Sigmoid colon (tissue), 7 donors: ENCODE data around the gene DUSP11. TPM values are rescaled to one million over a fixed set of nuclear protein-coding genes. Genes with fewer than 3 reads are reported as not detected.

ENCODE experiments used
- DNase-seq: peaks from one replicate; pipeline ENCODE4 v3.0.0-alpha.2; 2019
- H3K27ac ChIP-seq, 4 donors: fragments of 200-600 bp; sonication (generic); one replicate each; pipeline ENCODE4 v1.5.1; 2016 to 2019; ENCODE audit warnings: mild to moderate bottlenecking in 1 of 4
- H3K27me3 ChIP-seq, 3 donors: fragments of 200-600 bp; sonication (generic); one replicate each; pipeline ENCODE4 v1.5.1; 2019; ENCODE audit warnings: mild to moderate bottlenecking in 1 of 3
- H3K36me3 ChIP-seq, 4 donors: fragments of 200-600 bp; sonication (generic); one replicate each; pipeline ENCODE4 v1.5.1; 2016 to 2019
- H3K4me1 ChIP-seq, 4 donors: fragments of 200-600 bp; sonication (generic); one replicate each; pipeline ENCODE4 v1.5.1; 2017 to 2019
- H3K4me3 ChIP-seq, 4 donors: fragments of 200-600 bp; sonication (generic); one replicate each; pipeline ENCODE4 v1.5.1; 2017 to 2019; ENCODE audit warnings: mild to moderate bottlenecking in 2 of 4, moderate library complexity in 1 of 4
- H3K9me3 ChIP-seq, 4 donors: fragments of 200-600 bp in 3 of 4; sonication (generic) in 3 of 4; one replicate each; pipeline versions ENCODE4 v1.5.1 to v1.6.1; 2013 to 2019
- CTCF ChIP-seq, 4 experiments: fragments of 450-650 bp in 3 of 4; fragments of 200-600 bp in 1 of 4; IDR thresholded peaks; one replicate each; pipeline ENCODE4 v1.5.1; 2016 to 2019; ENCODE audit warnings: antibody characterized with exemption in 4 of 4, mild to moderate bottlenecking in 3 of 4, moderate library complexity in 2 of 4
- EP300 ChIP-seq, 4 donors: sonication (generic); formaldehyde crosslinking; IDR thresholded peaks; one replicate each; pipeline ENCODE4 v1.6.1; 2017; ENCODE audit warnings: antibody characterized with exemption in 4 of 4
- POLR2A ChIP-seq, 2 donors: fragments of 450-650 bp; IDR thresholded peaks; one replicate each; pipeline ENCODE4 v1.6.1; 2016; ENCODE audit warnings: antibody characterized with exemption in 2 of 2, mild to moderate bottlenecking in 2 of 2, moderate library complexity in 2 of 2
- POLR2AphosphoS5 ChIP-seq, 4 donors: sonication (generic); formaldehyde crosslinking; IDR thresholded peaks; one replicate each; pipeline ENCODE4 v1.6.1; 2017; ENCODE audit warnings: antibody characterized with exemption in 4 of 4
- WGBS, 2 donors: extraction: QIAGEN DNeasy Blood & Tissue Kit; methylation state at CpG; one replicate each; pipeline ENCODE4 v1.1.7; 2013; 5-methylcytosine and 5-hydroxymethylcytosine counted together
- intact Hi-C: fragments of 100-400 bp; cut with DNase I; formaldehyde crosslinking; loops from one replicate; pipeline ENCODE4 v1.15.1; 2023
- polyA plus RNA-seq, 3 donors: library from polyadenylated mRNA; stranded (reverse); fragments of 200-250 nt; gene quantifications; one replicate each; pipeline ENCODE4 v1.2.3, GENCODE V29; 2013
- total RNA-seq, 4 donors: library from RNA; depleted of rRNA; stranded (reverse); fragments of >200 nt; gene quantifications; one replicate each; pipeline ENCODE4 v1.1.0, GENCODE V29; 2016
- donor health status: healthy with polysubstance abuse.
- donor health status: Bipolar disorder and iron deficiency.
- donor health status: healthy.

Gene DUSP11
- total and polyA plus RNA-seq, 7 donors, result 12.9 to 34.7 (median 25.3) TPM

GRCh38 chr2:73749314-73749713, 30.6 kb downstream of the DUSP11 start:
- Histone ChIP-seq H3K4me1 (no peaks in the 10 kb centered on the region), H3K9me3 (no peaks in the 10 kb centered on the region), H3K27me3 (no peaks in the 10 kb centered on the region), H3K36me3 (peaks cover 3 to 66% (median 13%) of the 10 kb centered on the region in 4 donors), H3K27ac (no peak overlapping the region), H3K4me3 (no peak overlapping the region)
- TF ChIP-seq CTCF (IDR thresholded peaks at IDR 0.05) (no peak), EP300 (IDR thresholded peaks at IDR 0.05) (no peak), POLR2A (IDR thresholded peaks at IDR 0.05) (no peak), POLR2AphosphoS5 (IDR thresholded peaks at IDR 0.05) (no peak)
- intact Hi-C loops, result no loop called here
- no peak for DNase-seq
- WGBS, 2 donors, result 94 to 97% methylated on average over 2 of the region's 2 CpGs

- Histone ChIP-seq H3K27ac (no peak overlapping the region), H3K36me3 (peaks cover 3 to 47% (median 13%) of the 10 kb centered on the region in 4 donors), H3K4me3 (no peak overlapping the region), H3K9me3 (no peaks in the 10 kb centered on the region), H3K27me3 (no peaks in the 10 kb centered on the region), H3K4me1 (no peaks in the 10 kb centered on the region)
- no peak for DNase-seq
- WGBS, 2 donors, result 93 to 97% methylated on average over 3 of the region's 3 CpGs
- intact Hi-C loops, result no loop called here
- TF ChIP-seq POLR2AphosphoS5 (IDR thresholded peaks at IDR 0.05) (no peak), CTCF (IDR thresholded peaks at IDR 0.05) (no peak)
These were observed 33.1 kb downstream of the DUSP11 start for GRCh38 chr2:73746877-73747208.

GRCh38 chr2:73746015-73746876, 33.7 kb downstream of the DUSP11 start:
- Histone ChIP-seq H3K27ac (no peak overlapping the region), H3K4me3 (no peak overlapping the region), H3K27me3 (no peaks in the 10 kb centered on the region), H3K36me3 (peaks cover 3 to 48% (median 13%) of the 10 kb centered on the region in 4 donors), H3K9me3 (no peaks in the 10 kb centered on the region), H3K4me1 (no peaks in the 10 kb centered on the region)
- intact Hi-C loops, result no loop called here
- TF ChIP-seq CTCF (IDR thresholded peaks at IDR 0.05) (no peak), POLR2A (IDR thresholded peaks at IDR 0.05) (no peak), EP300 (IDR thresholded peaks at IDR 0.05) (no peak), POLR2AphosphoS5 (IDR thresholded peaks at IDR 0.05) (no peak)
- no peak for DNase-seq
- WGBS, 2 donors, result 91 to 96% methylated on average over 11 of the region's 11 CpGs

- H3K27ac ChIP-seq, result no peak overlapping the region
- peaks cover 0 to 24% (median 5%) of the 10 kb centered on the region in 4 donors for H3K36me3 ChIP-seq
- TF ChIP-seq EP300 (IDR thresholded peaks at IDR 0.05) (no peak), POLR2A (IDR thresholded peaks at IDR 0.05) (no peak), CTCF (IDR thresholded peaks at IDR 0.05) (no peak), POLR2AphosphoS5 (IDR thresholded peaks at IDR 0.05) (no peak)
- H3K4me1 ChIP-seq, result peaks cover 0 to 19% (median 12%) of the 10 kb centered on the region in 4 donors
- no peaks in the 10 kb centered on the region for H3K9me3 ChIP-seq
- H3K27me3 ChIP-seq, result no peaks in the 10 kb centered on the region
- WGBS, 2 donors, result 90 to 92% methylated on average over 2 of the region's 2 CpGs
- H3K4me3 ChIP-seq, result no peak overlapping the region
- no peak for DNase-seq
- intact Hi-C loops, result no loop called here
These were observed 39.1 kb downstream of the DUSP11 start for GRCh38 chr2:73740767-73741166.
